ENCODE results near the gene SAP30L.

GRCh38 chr5:154467655-154468354, 22.0 kb downstream of the SAP30L start:
- no peak for TF ChIP-seq POLR2A (IDR thresholded peaks at IDR 0.05; ENCODE audit: low read depth, low read length)
- TF ChIP-seq POLR2AphosphoS5 (IDR thresholded peaks at IDR 0.05; ENCODE audit: low read depth, low read length): no peak
- no peak for TF ChIP-seq TAF1 (IDR thresholded peaks at IDR 0.05; ENCODE audit: low read depth, low read length)

All from GM12891 (cell line).